Stimulated activated CD4-positive, alpha-beta T cell treated with anti-CD3 and anti-CD28 coated beads, Interleukin-15, amount 100 ng/mL, for 1 hour (primary cell): ENCODE results near the gene ICOSLG.
"Not testable (repeated sequence)": the region's sequence is repeated elsewhere in the genome, so short reads cannot be mapped to it uniquely, and the experiment has no call there.

Experiments used
- DNase-seq, 2 donors: peaks; one replicate each; pipeline ENCODE4 v3.0.0-alpha.2; 2020; ENCODE audit warnings: low read depth in 1 of 2, low spot score in 1 of 2

Gene ICOSLG

DNA sequence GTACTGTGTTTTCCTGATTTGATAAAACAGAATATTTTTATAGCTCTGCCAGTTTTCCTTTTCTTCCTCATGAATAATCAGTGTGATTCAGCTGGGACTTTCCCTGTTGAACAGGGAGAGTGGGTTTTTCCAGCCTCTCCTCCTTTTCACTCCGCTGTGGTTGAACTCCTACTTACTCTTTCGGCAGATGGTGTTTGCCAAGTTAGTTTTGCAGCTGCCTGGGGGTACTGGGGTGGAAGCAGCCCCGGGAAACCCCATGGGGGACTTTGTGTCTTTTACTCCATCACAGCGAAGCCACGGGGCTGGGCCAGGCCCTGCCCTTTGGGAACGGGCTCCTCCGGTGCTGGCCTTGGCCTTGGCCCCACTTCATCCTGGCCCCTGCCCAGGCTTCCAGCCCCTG, 55.9 kb downstream of the ICOSLG start:
- not testable (repeated sequence) for DNase-seq

DNA sequence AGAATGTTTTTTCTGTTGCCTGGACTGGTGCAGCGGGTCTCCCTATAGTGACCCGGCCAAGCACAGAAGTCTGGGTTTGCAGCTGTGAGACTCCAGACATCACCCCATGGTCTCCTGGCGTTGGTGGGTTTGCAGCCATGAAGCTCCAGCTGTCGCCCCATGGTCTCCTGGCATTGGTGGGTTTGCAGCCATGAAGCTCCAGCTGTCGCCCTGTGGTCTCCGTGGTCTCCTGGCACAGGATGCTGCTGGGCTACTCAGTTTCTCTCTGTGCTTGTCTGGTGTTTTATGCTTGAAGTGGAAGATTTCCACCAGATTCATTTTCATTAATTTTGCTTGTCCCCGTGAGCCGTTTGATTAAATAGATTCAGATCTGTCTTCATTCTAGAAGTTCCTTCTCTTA, 58.5 kb downstream of the ICOSLG start:
- not testable (repeated sequence) for DNase-seq

DNA sequence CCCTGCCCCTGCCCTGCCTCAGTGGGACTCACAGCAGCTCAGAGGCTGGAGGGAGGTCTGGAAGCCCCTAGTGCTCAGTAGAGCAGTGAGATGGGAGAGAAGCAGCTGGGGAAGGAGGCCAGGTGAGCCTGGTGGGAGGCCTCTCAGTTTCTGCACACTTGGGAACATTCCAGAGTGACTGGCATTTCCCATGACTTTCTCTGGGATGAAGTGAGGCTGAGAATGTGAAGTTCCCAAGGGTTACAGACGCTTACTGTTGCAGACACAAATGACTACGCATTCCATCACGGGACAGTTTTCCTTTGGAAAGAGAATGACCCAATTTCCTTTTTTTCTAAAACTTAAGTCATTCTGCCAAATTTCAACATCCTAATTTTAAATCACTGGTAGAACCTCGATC, 59.2 kb downstream of the ICOSLG start:
- not testable (repeated sequence) for DNase-seq

DNA sequence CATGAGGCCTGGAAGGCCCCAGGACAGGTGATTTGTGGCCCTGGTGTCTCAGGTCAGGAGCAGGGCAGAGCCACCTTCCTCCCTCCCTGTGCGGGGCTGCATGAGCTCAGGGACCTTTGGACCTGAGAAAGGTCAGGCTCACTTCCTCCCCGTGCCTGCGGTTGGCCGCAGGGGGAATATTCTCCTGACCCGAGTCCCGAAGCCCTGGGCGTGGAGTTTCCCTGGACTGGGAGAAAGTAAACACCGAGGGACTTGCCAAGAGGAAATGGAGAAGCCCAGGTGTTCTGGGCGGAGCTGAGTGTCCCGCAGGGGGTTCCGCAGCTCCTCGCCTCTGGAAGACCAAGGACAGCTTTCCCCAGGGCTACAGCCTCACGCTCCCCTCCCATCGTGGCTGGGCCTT, 64.6 kb downstream of the ICOSLG start:
- DNase-seq, result not testable (repeated sequence)

DNA sequence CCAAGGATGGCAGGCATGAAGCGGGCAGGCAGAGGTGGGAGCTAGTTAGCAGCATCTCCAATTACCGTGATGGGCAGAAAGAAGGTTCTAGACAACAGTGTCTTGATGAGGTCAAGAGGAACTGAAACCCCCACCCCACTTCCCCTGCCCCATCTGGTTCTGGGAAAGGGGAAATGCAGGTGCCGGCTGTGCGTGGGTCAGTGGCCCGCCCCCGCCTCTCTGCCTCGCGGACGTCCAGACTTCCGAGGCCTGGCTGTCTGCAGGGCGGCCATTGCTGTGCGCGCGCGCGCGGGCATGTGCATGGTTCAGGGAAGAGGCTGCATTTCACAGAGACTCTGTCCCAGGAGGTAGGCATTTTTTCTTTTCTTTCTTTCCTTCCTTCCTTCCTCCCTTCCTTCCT, 65.6 kb downstream of the ICOSLG start:
- not testable (repeated sequence) for DNase-seq
